ENCODE measurements around the gene MAP3K20.

- TF ChIP-seq CTCF (conservative IDR thresholded peaks at IDR 0.05; ENCODE audit: low read depth in 2 of 2) (no peak), REST (IDR thresholded peaks at IDR 0.05; ENCODE audit: unreplicated experiment) (no peak), POLR2AphosphoS5 (IDR thresholded peaks at IDR 0.05; ENCODE audit: low read depth) (no peak), EZH2 (IDR thresholded peaks at IDR 0.05; ENCODE audit: low read depth, unreplicated experiment) (no peak), ETS1 (IDR thresholded peaks at IDR 0.05) (no peak), ZNF331 (CRISPR knock-in tag; IDR thresholded peaks at IDR 0.05; ENCODE audit: low read depth) (no peak), JUNB (IDR thresholded peaks at IDR 0.05; ENCODE audit: unreplicated experiment) (no peak), STAT1 (IDR thresholded peaks at IDR 0.05; ENCODE audit: unreplicated experiment) (no peak), EZH2phosphoT487 (IDR thresholded peaks at IDR 0.05; ENCODE audit: unreplicated experiment) (no peak), CREB1 (CRISPR knock-in tag; IDR thresholded peaks at IDR 0.05; ENCODE audit: low read depth) (no peak), ZNF114 (CRISPR knock-in tag; IDR thresholded peaks at IDR 0.05) (no peak), NANOG (IDR thresholded peaks at IDR 0.05; ENCODE audit: borderline replicate concordance) (no peak), ZNF462 (CRISPR knock-in tag; IDR thresholded peaks at IDR 0.05) (no peak)
Observed at GRCh38 chr2:173202570-173202969, 126.9 kb downstream of the MAP3K20 start.
